Measurements from ENCODE around the gene TCIRG1.

Gene TCIRG1

GRCh38 chr11:68016904-68017817, 21.7 kb upstream of the TCIRG1 start:
- DNase-seq (ENCODE audit: low read depth in 1 of 2, low spot score in 1 of 2): no peak

GRCh38 chr11:68017980-68018729, 20.7 kb upstream of the TCIRG1 start:
- DNase-seq (ENCODE audit: low read depth in 1 of 2, low spot score in 1 of 2): no peak

- no peak for DNase-seq (ENCODE audit: low read depth in 1 of 2, low spot score in 1 of 2)
Observed at GRCh38 chr11:68018730-68019190, 20.1 kb upstream of the TCIRG1 start.

- DNase-seq (ENCODE audit: low read depth in 1 of 2, low spot score in 1 of 2): no peak
Observed at GRCh38 chr11:68019486-68019885, 19.3 kb upstream of the TCIRG1 start.

GRCh38 chr11:68020575-68020974, 18.2 kb upstream of the TCIRG1 start:
- DNase-seq (ENCODE audit: low read depth in 1 of 2, low spot score in 1 of 2): no peak

GRCh38 chr11:68021167-68021787, 17.5 kb upstream of the TCIRG1 start:
- no peak for DNase-seq (ENCODE audit: low read depth in 1 of 2, low spot score in 1 of 2)

GRCh38 chr11:68022531-68022930, 16.3 kb upstream of the TCIRG1 start:
- no peak for DNase-seq (ENCODE audit: low read depth in 1 of 2, low spot score in 1 of 2)

GRCh38 chr11:68024508-68024907, 14.3 kb upstream of the TCIRG1 start:
- no peak for DNase-seq (ENCODE audit: low read depth in 1 of 2, low spot score in 1 of 2)

- no peak for DNase-seq (ENCODE audit: low read depth in 1 of 2, low spot score in 1 of 2)
Observed at GRCh38 chr11:68025047-68025446, 13.8 kb upstream of the TCIRG1 start.

GRCh38 chr11:68026391-68027105, 12.3 kb upstream of the TCIRG1 start:
- DNase-seq (ENCODE audit: low read depth in 1 of 2, low spot score in 1 of 2): no peak

- DNase-seq (ENCODE audit: low read depth in 1 of 2, low spot score in 1 of 2): no peak
Observed at GRCh38 chr11:68027667-68028066, 11.2 kb upstream of the TCIRG1 start.

- no peak for DNase-seq (ENCODE audit: low read depth in 1 of 2, low spot score in 1 of 2)
Observed at GRCh38 chr11:68028802-68029545, 9.9 kb upstream of the TCIRG1 start.

- DNase-seq (ENCODE audit: low read depth in 1 of 2, low spot score in 1 of 2): peak; percentile 95 to 96
Observed at GRCh38 chr11:68030318-68031143, 8.3 kb upstream of the TCIRG1 start, which contains the start of gene NDUFS8. TSS of gene NDUFS8 (plus strand) at chr11:68030681. CDS start at chr11:68032152, 1,471 bp downstream.

- DNase-seq (ENCODE audit: low read depth in 1 of 2, low spot score in 1 of 2): no peak
Observed at GRCh38 chr11:68031144-68031464, 7.7 kb upstream of the TCIRG1 start.

GRCh38 chr11:68032003-68032402, 6.8 kb upstream of the TCIRG1 start:
- no peak for DNase-seq (ENCODE audit: low read depth in 1 of 2, low spot score in 1 of 2)

- DNase-seq (ENCODE audit: low read depth in 1 of 2, low spot score in 1 of 2): no peak
Observed at GRCh38 chr11:68032997-68033707, 5.7 kb upstream of the TCIRG1 start.

- no peak for DNase-seq (ENCODE audit: low read depth in 1 of 2, low spot score in 1 of 2)
Observed at GRCh38 chr11:68033708-68034045, 5.1 kb upstream of the TCIRG1 start.

GRCh38 chr11:68035266-68035876, 3.5 kb upstream of the TCIRG1 start:
- DNase-seq (ENCODE audit: low read depth in 1 of 2, low spot score in 1 of 2): no peak

Measured in activated CD4-positive, alpha-beta T cell treated with anti-CD3 and anti-CD28 coated beads, Interleukin-2, amount 50 U/mL, for 24 hours (primary cell).